Effector memory CD4-positive, alpha-beta T cell (primary cell): ENCODE measurements around the gene TBC1D4.
"Not testable (repeated sequence)": the region's sequence is repeated elsewhere in the genome, so short reads cannot be mapped to it uniquely, and the experiment has no call there.

ENCODE experiments used
- DNase-seq, 3 donors: peaks; one replicate each; pipeline ENCODE4 v3.0.0-alpha.2; 2020
- H3K27ac ChIP-seq: 2 replicates; pipeline ENCODE4 v1.7.0; 2013; ENCODE audit warnings: mild to moderate bottlenecking, low read length, moderate library complexity; ENCODE audit not compliant: insufficient read depth, poor library complexity, severe bottlenecking
- H3K27me3 ChIP-seq: replicated peaks from 2 replicates; pipeline ENCODE4 v1.7.0; 2013; ENCODE audit warnings: mild to moderate bottlenecking, low read length; ENCODE audit not compliant: insufficient read depth, control insufficient read depth, poor library complexity, severe bottlenecking
- H3K36me3 ChIP-seq: 2 replicates; pipeline ENCODE4 v1.7.0; 2013; ENCODE audit warnings: mild to moderate bottlenecking, low read length, moderate library complexity; ENCODE audit not compliant: control insufficient read depth, insufficient read depth
- H3K4me1 ChIP-seq: 2 replicates; pipeline ENCODE4 v1.7.0; 2013; ENCODE audit warnings: low read length, mild to moderate bottlenecking; ENCODE audit not compliant: control insufficient read depth, insufficient read depth, poor library complexity, severe bottlenecking
- H3K4me3 ChIP-seq: 2 replicates; pipeline ENCODE4 v1.7.0; 2013; ENCODE audit warnings: low read length, low read depth, mild to moderate bottlenecking; ENCODE audit not compliant: insufficient read depth, poor library complexity, severe bottlenecking
- H3K9me3 ChIP-seq: 2 replicates; pipeline ENCODE4 v1.7.0; 2013; ENCODE audit warnings: mild to moderate bottlenecking, low read length, moderate library complexity; ENCODE audit not compliant: control insufficient read depth

Gene TBC1D4

GRCh38 chr13:75351538-75351937 is 130.4 kb downstream of the TBC1D4 start:
- H3K4me1 ChIP-seq, H3K27me3 ChIP-seq, DNase-seq, H3K27ac ChIP-seq, H3K36me3 ChIP-seq, H3K4me3 ChIP-seq, H3K9me3 ChIP-seq: not testable (repeated sequence)

GRCh38 chr13:75347925-75348324 is 134.0 kb downstream of the TBC1D4 start:
- Histone ChIP-seq H3K27me3 (no peaks in the 10 kb centered on the region), H3K36me3 (no peaks in the 10 kb centered on the region), H3K4me1 (no peaks in the 10 kb centered on the region), H3K4me3 (no peak overlapping the region), H3K9me3 (no peaks in the 10 kb centered on the region), H3K27ac (no peak overlapping the region)
- no peak for DNase-seq

GRCh38 chr13:75347457-75347856 is 134.5 kb downstream of the TBC1D4 start:
- Histone ChIP-seq H3K9me3 (no peaks in the 10 kb centered on the region), H3K36me3 (no peaks in the 10 kb centered on the region), H3K27me3 (no peaks in the 10 kb centered on the region), H3K4me3 (no peak overlapping the region), H3K4me1 (no peaks in the 10 kb centered on the region), H3K27ac (no peak overlapping the region)
- DNase-seq, result no peak

- H3K9me3 ChIP-seq, result no peaks in the 10 kb centered on the region
- no peaks in the 10 kb centered on the region for H3K36me3 ChIP-seq
- H3K4me1 ChIP-seq, result no peaks in the 10 kb centered on the region
- H3K27ac ChIP-seq, result no peak overlapping the region
- no peak for DNase-seq
- H3K4me3 ChIP-seq, result no peak overlapping the region
- no peaks in the 10 kb centered on the region for H3K27me3 ChIP-seq
These were observed 136.8 kb downstream of the TBC1D4 start for GRCh38 chr13:75345193-75345592.

GRCh38 chr13:75341028-75341427 is 140.9 kb downstream of the TBC1D4 start:
- no peaks in the 10 kb centered on the region for H3K36me3 ChIP-seq
- no peak overlapping the region for H3K27ac ChIP-seq
- H3K9me3 ChIP-seq, result no peaks in the 10 kb centered on the region
- no peaks in the 10 kb centered on the region for H3K27me3 ChIP-seq
- H3K4me3 ChIP-seq, result no peak overlapping the region
- DNase-seq, result no peak
- H3K4me1 ChIP-seq, result no peaks in the 10 kb centered on the region

GRCh38 chr13:75339635-75340374 is 142.2 kb downstream of the TBC1D4 start:
- no peaks in the 10 kb centered on the region for H3K36me3 ChIP-seq
- H3K4me1 ChIP-seq, result no peaks in the 10 kb centered on the region
- no peak overlapping the region for H3K27ac ChIP-seq
- no peak overlapping the region for H3K4me3 ChIP-seq
- H3K9me3 ChIP-seq, result no peaks in the 10 kb centered on the region
- no peaks in the 10 kb centered on the region for H3K27me3 ChIP-seq
- DNase-seq, result no peak

GRCh38 chr13:75334634-75335447 is 147.1 kb downstream of the TBC1D4 start:
- H3K27me3 ChIP-seq, result no peaks in the 10 kb centered on the region
- H3K36me3 ChIP-seq, result no peaks in the 10 kb centered on the region
- DNase-seq, result no peak
- no peak overlapping the region for H3K4me3 ChIP-seq
- no peak overlapping the region for H3K27ac ChIP-seq
- H3K4me1 ChIP-seq, result no peaks in the 10 kb centered on the region
- H3K9me3 ChIP-seq, result no peaks in the 10 kb centered on the region

GRCh38 chr13:75333103-75333502 is 148.9 kb downstream of the TBC1D4 start:
- Histone ChIP-seq H3K27ac (no peak overlapping the region), H3K4me3 (no peak overlapping the region), H3K9me3 (no peaks in the 10 kb centered on the region), H3K27me3 (no peaks in the 10 kb centered on the region), H3K4me1 (no peaks in the 10 kb centered on the region), H3K36me3 (no peaks in the 10 kb centered on the region)
- no peak for DNase-seq

GRCh38 chr13:75331792-75332349 is 150.1 kb downstream of the TBC1D4 start:
- Histone ChIP-seq H3K4me1 (peaks cover 3% of the 10 kb centered on the region), H3K4me3 (no peak overlapping the region), H3K27me3 (no peaks in the 10 kb centered on the region), H3K9me3 (no peaks in the 10 kb centered on the region), H3K36me3 (no peaks in the 10 kb centered on the region), H3K27ac (no peak overlapping the region)
- DNase-seq, result no peak

- Histone ChIP-seq H3K4me1 (peaks cover 4% of the 10 kb centered on the region), H3K36me3 (no peaks in the 10 kb centered on the region), H3K27me3 (no peaks in the 10 kb centered on the region), H3K4me3 (no peak overlapping the region), H3K9me3 (no peaks in the 10 kb centered on the region), H3K27ac (no peak overlapping the region)
- no peak for DNase-seq
These were observed 151.2 kb downstream of the TBC1D4 start for GRCh38 chr13:75330770-75331169.
